ENCODE data around the gene ADGRV1.

The ADGRV1 gene

DNA sequence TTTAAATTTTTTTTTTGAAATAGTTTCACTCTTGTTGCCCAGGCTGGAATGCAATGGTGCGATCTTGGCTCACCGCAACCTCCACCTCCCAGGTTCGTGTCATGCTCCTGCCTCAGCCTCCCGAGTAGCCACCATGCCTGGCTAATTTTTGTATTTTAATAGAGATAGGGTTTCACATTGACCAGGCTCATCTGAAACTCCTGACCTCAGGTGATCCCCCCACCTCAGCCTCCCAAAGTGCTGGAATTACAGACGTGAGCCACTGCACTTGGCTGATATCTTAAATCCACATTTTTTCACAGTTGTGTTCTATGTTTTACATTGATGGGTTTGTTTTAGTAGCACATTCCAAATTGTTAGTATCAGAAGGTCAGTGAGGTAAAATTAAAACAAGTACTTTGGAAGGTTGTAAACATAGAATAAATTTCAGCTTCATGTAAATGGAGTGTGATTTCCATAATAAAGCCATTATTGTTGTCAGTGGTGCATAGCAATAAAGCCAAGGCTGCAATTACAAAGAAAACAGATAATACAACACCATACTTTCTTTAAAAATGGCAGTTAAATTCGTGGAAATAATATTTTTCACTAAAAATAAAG, 537.3 kb downstream of the ADGRV1 start:
- TF ChIP-seq GATA2 (IDR thresholded peaks at IDR 0.05; ENCODE audit: low read depth, low read length) (no peak), GATA3 (IDR thresholded peaks at IDR 0.05; ENCODE audit: low read depth, low read length) (no peak)

DNA sequence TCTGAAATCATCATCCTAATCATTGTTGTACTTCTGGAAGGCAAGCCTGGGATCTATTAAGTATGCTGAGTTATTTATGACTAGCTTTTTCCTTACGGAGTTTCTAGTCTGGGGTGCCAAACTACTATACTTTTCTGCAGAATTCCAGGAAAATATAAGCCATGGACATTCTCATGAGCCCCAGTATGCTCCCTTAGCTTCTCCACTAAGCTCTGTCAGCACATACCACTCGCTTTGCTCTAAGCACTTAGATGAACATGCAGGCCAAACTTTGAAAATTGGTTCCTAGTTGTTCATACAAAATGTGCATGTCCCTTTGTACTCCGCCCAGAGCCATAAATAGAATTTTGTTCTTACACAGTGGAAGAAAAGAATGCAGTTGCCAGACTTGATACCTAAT, 539.9 kb downstream of the ADGRV1 start:
- no peak for TF ChIP-seq GATA3 (IDR thresholded peaks at IDR 0.05; ENCODE audit: low read depth, low read length)
- TF ChIP-seq GATA2 (IDR thresholded peaks at IDR 0.05; ENCODE audit: low read depth, low read length): no peak

DNA sequence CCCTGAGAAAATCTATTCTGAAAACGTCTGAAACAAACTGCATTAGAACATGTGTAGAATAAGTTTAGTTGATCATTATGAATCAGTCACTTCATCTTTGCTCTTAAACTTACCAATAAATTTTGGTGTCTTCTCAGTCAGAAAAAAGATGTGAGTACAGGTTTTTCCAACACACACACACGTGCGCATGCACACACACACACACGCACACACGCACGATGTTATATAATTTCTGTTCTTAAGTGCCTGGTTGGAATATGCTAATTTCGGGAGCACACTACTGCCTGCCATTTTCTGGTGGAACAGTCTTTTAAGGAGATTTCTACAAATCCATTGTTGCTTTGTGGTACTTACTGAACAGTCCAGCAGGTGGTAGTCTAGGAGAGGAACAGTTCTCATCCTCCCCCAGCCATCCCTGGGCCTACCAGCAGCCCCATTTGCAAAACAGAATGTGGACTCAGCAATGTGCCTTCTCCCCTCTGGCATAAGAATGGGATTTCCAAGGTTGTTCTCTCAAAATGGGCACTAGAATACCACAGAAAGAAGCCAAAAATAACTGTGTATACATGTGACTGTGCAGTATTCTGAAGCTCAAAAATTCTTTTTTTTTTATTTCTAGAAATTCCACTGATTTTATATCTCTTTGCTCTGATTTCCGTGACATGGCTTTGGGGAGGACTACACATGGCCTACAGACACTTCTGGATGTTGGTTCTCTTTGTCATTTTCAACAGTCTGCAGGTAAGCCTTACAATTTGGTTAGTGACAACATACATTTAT, 543.2 kb downstream of the ADGRV1 start:
- TF ChIP-seq GATA3 (IDR thresholded peaks at IDR 0.05; ENCODE audit: low read depth, low read length) (no peak), GATA2 (IDR thresholded peaks at IDR 0.05; ENCODE audit: low read depth, low read length) (no peak)

DNA sequence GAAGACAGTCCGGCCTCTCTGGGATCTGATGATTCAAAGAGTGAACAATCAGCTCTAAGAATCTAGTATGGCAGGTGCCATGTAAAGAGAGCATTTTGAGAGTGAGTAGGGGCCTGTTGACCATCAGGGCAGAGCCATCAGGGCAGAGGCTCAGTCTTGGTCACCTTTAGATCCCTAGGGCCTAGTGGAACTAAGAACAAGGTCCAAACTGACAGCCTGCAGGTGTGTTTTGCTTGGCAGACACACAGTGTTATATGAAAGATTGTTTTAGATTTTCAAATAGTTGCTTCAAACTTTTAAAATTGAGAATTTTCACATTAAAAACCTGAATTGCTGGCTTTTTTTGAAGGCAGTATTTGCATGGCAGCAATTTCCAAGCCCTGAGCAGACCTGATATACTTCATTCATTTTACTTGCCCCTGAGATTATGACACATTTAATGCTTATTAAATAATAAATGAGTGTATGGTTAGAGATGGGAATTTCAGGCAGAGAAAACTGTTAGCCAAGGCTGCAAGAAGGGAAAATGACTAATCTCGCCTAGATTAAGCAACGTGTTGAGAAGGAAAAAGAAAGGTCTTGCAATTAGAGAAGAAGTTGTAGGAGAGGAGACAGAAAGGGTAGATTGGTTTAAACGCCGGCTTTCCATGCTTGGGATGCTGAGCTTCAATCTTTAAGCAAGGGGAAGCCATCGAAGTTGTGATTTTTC, 544.9 kb downstream of the ADGRV1 start:
- TF ChIP-seq GATA2 (IDR thresholded peaks at IDR 0.05; ENCODE audit: low read depth, low read length) (no peak), GATA3 (IDR thresholded peaks at IDR 0.05; ENCODE audit: low read depth, low read length) (no peak)

DNA sequence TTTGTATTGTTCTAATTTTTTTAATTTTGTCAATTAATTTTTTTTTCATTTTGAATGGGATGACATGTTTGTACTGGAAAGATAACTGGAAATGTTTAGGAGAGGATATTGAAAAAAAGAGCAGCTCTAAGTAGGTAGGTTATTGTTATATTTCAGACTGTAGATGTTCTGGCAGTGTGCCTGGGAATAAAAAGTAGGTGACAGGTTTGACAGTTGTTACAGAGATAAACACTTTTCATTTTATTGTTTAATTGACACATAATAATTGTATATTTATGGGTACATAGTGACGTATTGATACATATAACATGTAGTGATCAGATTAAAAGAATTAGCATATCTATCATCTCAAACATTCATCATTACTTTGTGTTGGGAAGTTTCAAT, 545.5 kb downstream of the ADGRV1 start:
- no peak for TF ChIP-seq GATA3 (IDR thresholded peaks at IDR 0.05; ENCODE audit: low read depth, low read length)
- no peak for TF ChIP-seq GATA2 (IDR thresholded peaks at IDR 0.05; ENCODE audit: low read depth, low read length)

DNA sequence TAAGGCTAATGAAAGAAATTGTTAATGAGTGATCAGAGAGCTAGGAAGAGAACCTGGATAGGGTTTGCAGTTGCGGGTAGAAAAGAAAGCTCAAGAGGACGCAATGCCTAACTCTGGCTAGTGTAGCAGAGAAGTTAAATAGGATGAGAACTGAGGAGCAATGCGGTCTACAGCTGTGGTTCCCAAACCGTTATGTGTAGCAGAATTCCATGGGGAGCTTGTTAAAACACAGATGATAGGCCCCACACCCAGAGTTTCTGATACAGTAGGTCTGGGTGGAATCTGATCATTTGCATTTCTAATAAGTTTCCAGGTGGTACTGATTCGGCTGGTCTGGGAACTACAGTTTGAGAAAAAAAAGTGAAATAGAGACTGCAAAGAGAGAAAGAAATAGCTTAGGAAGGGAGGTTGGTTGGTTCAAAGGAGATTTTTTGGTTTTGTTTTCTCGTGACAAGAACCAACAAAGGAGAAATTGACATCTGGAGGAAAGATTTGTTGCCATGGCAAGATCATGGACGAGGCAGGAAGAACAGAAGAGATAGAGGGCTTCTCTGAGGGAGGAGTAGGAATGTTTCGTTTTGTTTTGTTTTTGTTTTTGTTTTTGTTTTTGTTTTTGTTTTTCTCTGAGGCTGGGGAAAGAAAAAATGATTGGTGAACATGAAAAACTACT, 548.4 kb downstream of the ADGRV1 start:
- no peak for TF ChIP-seq GATA3 (IDR thresholded peaks at IDR 0.05; ENCODE audit: low read depth, low read length)
- TF ChIP-seq GATA2 (IDR thresholded peaks at IDR 0.05; ENCODE audit: low read depth, low read length): no peak

DNA sequence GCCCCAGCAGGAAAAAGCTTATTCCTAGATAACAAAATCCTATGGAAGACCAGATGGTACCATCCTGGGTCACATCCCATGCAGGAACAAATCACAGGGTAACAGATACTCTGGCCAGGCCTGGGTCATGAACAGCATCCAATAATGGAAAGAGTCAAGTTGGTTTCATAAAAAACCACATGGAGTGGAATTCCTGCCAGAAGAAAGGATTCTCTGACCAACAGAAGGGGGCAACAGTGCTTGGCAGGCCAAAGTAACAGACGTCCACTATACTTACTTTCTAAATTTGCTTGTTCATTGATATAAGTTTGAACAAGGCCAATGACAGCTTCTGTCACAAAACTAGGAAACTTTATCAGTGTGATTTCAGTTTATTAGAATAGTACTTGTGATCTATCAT, 551.0 kb downstream of the ADGRV1 start:
- no peak for TF ChIP-seq GATA3 (IDR thresholded peaks at IDR 0.05; ENCODE audit: low read depth, low read length)
- no peak for TF ChIP-seq GATA2 (IDR thresholded peaks at IDR 0.05; ENCODE audit: low read depth, low read length)

DNA sequence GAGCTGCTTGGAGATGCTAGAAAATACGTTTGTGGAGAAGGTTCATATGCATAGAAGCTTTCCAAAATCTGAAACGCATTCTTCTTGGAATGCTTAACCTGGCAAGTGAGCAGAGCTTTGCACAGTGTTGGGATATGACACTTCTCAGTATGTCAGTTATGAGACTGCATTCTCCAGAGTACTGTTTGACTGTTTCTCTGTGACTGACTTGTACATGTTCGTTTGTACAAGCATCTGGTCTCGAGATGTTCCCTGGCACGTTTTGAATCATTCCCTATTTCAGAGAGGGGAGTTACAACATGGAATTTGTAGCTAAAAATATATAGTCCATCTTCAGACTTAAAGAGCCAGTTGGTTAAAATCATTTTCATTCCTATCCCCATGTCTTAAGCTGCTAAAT, 552.1 kb downstream of the ADGRV1 start:
- no peak for TF ChIP-seq GATA3 (IDR thresholded peaks at IDR 0.05; ENCODE audit: low read depth, low read length)
- no peak for TF ChIP-seq GATA2 (IDR thresholded peaks at IDR 0.05; ENCODE audit: low read depth, low read length)

DNA sequence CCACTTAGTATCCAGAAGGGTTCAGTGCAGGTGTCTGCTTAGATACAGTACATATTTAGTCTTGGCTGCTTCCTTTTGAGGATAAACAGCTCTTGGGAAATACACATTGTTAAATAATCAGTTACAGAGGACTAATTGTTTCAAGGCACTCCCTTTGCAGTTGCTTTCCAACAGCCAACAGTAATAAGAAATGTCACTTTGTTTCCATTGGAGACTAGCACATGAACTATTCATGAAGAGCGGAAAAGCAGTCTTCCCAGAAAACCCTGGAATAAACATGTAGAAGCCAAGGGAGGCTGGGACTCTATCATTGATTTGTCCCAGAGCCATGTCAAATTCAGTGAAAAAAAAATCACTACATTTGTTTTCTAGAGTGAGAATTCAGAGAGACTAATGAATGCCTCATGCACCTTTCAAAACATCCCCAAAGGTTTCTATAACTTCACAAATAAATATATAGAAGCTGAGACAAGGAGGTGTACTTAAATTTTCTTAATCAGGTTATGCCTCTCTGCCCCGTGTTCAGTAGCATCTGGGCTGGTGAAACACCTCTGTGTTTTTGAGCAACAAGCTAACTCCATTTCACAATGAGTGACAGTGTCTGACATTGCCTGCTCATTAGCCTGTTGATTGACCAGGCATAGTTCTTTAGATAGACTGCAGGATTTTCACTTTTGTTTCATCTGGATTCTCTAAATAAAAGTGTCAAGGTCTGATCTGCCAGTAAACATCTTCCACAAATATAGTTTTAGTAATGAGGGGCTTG, 553.1 kb downstream of the ADGRV1 start:
- TF ChIP-seq GATA3 (IDR thresholded peaks at IDR 0.05; ENCODE audit: low read depth, low read length) (no peak), GATA2 (IDR thresholded peaks at IDR 0.05; ENCODE audit: low read depth, low read length) (no peak)

DNA sequence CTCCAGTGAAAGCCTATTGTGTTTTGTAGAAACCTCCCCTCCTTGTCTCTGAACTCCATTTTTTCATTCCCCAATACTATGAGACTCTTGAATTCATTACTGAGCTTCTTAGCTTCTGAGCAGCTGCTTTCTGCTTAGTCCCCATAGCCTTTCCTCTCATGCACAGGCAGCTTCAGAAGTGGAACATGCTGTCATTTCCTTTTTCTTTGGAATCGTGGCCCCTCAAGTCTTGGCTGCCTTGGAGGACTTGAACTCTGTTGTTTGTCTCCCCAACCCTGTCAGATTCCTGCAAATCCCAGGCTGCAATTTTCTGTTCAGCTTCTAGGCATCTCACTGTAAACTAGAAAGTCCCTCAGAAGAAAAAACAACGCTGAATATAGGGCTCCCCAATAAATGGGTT, 556.1 kb downstream of the ADGRV1 start:
- no peak for TF ChIP-seq GATA3 (IDR thresholded peaks at IDR 0.05; ENCODE audit: low read depth, low read length)
- TF ChIP-seq GATA2 (IDR thresholded peaks at IDR 0.05; ENCODE audit: low read depth, low read length): no peak

DNA sequence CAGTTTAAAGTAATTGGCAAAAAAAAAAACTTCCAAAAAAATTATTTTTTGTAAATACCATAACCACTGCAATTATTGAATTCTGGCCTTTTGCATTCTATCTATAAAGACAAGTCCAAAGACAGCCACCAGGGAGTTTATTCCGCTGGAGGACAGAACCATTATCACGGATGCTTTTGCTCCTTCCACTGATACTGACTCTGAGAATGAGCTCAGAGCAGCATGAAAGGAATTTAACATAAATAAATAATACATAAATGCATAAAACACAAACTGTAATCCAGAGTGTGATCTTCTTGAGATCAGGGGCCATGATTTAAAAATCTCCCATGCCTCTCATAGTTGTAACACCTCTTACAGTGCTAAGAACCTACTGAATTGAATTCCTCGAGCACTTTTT, 559.8 kb downstream of the ADGRV1 start:
- no peak for TF ChIP-seq GATA2 (IDR thresholded peaks at IDR 0.05; ENCODE audit: low read depth, low read length)
- TF ChIP-seq GATA3 (IDR thresholded peaks at IDR 0.05; ENCODE audit: low read depth, low read length): no peak

DNA sequence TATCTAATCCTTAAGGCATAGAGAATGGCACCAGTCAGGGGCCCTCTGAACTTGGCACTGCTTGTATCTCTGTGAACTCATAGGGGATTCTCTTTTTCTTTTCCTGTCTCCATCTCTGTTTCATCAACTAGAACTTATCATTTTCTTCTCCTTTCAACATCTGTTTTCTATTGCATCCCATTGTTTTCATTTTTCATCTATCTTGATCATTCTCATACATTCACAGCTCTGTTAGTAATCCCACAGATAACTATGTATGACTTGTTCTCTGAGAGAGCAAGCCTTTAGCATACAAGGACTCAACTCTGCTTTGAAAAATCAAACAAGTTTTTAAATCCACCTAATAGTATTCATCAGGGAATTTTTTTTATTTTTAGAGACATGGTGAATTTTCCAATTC, 560.2 kb downstream of the ADGRV1 start:
- TF ChIP-seq GATA2 (IDR thresholded peaks at IDR 0.05; ENCODE audit: low read depth, low read length) (no peak), GATA3 (IDR thresholded peaks at IDR 0.05; ENCODE audit: low read depth, low read length) (no peak)

DNA sequence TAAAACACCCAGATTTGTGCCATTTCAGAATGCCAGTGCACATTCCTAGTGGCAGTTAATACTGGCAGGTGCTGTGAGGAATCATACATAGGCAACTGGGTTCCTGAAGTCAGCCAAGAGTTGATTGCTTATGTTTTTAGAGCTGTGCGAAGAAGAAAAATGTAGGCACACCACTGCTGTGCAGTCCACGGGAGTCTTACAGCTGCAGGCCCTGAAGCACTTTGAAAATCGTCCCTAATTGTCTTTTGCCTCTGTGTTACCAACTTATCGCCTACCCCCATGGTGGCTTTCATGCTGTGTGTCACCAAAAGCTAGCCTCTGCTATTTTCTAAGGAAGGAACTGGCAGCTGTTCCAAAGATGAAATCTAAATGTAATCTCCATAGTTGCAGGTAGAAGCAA, 560.6 kb downstream of the ADGRV1 start:
- no peak for TF ChIP-seq GATA3 (IDR thresholded peaks at IDR 0.05; ENCODE audit: low read depth, low read length)
- no peak for TF ChIP-seq GATA2 (IDR thresholded peaks at IDR 0.05; ENCODE audit: low read depth, low read length)
